PFSK-1 (cell line): ENCODE data around the gene UCKL1.

Source experiments
- FOXP2 ChIP-seq: optimal IDR thresholded peaks from 2 replicates; pipeline ENCODE3; 2011; ENCODE audit warnings: borderline replicate concordance, control low read depth, inconsistent platforms; ENCODE audit not compliant: insufficient read depth; ENCODE audit errors: extremely low read length, extremely low read depth
- POLR2AphosphoS5 ChIP-seq: IDR thresholded peaks from 2 replicates; pipeline ENCODE4 v1.6.1; 2012; ENCODE audit warnings: low read depth, mild to moderate bottlenecking, control low read depth, low read length, moderate library complexity
- SIN3A ChIP-seq: IDR thresholded peaks from 2 replicates; pipeline ENCODE4 v1.6.1; 2012; ENCODE audit warnings: mild to moderate bottlenecking, low read length, moderate library complexity, borderline replicate concordance; ENCODE audit not compliant: insufficient read depth
- TAF1 ChIP-seq: IDR thresholded peaks from 2 replicates; pipeline ENCODE4 v1.6.1; 2012; ENCODE audit warnings: low read length, control low read depth, borderline replicate concordance; ENCODE audit not compliant: insufficient read depth
- TF ChIP-seq, protein P1 (sequence below), 2 experiments: IDR thresholded peaks; 2 replicates each; pipeline versions ENCODE4 v1.6.1 to v1.8.0; 2011 to 2012; ENCODE audit warnings: low read depth in 2 of 2, low read length in 2 of 2, control low read depth in 1 of 2, inconsistent platforms in 1 of 2, mild to moderate bottlenecking in 1 of 2, moderate library complexity in 1 of 2; ENCODE audit not compliant: insufficient read depth in 1 of 2

DNA sequence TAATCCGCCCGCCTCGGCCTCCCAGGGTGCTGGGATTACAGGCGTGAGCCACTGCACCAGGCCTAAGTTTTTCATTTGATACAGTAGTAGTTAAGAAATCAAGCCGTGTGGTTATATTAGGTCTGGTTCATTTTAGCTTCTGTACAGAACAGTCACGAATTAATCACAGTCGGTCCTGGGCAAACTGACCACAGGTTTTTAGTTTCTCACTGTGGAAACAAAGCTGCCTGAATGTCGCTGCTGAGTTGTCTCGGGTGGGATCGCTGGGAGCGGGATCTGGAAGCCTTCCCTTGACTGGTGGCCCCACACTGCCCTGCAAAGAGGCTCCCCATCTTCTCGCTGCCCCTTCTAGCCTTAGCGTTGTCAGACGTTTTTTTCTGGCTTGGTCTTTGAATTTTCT is 18.6 kb downstream of the UCKL1 start:
- TF ChIP-seq, protein P1, sequence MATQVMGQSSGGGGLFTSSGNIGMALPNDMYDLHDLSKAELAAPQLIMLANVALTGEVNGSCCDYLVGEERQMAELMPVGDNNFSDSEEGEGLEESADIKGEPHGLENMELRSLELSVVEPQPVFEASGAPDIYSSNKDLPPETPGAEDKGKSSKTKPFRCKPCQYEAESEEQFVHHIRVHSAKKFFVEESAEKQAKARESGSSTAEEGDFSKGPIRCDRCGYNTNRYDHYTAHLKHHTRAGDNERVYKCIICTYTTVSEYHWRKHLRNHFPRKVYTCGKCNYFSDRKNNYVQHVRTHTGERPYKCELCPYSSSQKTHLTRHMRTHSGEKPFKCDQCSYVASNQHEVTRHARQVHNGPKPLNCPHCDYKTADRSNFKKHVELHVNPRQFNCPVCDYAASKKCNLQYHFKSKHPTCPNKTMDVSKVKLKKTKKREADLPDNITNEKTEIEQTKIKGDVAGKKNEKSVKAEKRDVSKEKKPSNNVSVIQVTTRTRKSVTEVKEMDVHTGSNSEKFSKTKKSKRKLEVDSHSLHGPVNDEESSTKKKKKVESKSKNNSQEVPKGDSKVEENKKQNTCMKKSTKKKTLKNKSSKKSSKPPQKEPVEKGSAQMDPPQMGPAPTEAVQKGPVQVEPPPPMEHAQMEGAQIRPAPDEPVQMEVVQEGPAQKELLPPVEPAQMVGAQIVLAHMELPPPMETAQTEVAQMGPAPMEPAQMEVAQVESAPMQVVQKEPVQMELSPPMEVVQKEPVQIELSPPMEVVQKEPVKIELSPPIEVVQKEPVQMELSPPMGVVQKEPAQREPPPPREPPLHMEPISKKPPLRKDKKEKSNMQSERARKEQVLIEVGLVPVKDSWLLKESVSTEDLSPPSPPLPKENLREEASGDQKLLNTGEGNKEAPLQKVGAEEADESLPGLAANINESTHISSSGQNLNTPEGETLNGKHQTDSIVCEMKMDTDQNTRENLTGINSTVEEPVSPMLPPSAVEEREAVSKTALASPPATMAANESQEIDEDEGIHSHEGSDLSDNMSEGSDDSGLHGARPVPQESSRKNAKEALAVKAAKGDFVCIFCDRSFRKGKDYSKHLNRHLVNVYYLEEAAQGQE (IDR thresholded peaks at IDR 0.05; ENCODE audit: insufficient read depth in 1 of 2, low read depth in 2 of 2, low read length in 2 of 2): no peak
- TF ChIP-seq SIN3A: no peak
- peak; percentile 25; the same call in 1 of the 2 replicates for TF ChIP-seq POLR2AphosphoS5
- no peak for TF ChIP-seq TAF1
- TF ChIP-seq FOXP2: no peak
